GM12891 (cell line): ENCODE measurements around the gene SKIC8.

ENCODE experiments used
- DNase-seq: peaks from one replicate; pipeline ENCODE4 v3.0.0; 2011; ENCODE audit warnings: low spot score; ENCODE audit not compliant: insufficient read length
- FAIRE-seq: peaks from 2 replicates; lab custom pipeline; 2011; peaks lifted over from hg19 to GRCh38; lab: Jason Lieb, UNC
- PAX5 ChIP-seq: IDR thresholded peaks from 2 replicates; pipeline ENCODE4 v1.6.1; 2011; ENCODE audit warnings: low read length, moderate library complexity, mild to moderate bottlenecking; ENCODE audit not compliant: insufficient read depth, severe bottlenecking
- POLR2A ChIP-seq: IDR thresholded peaks from 2 replicates; pipeline ENCODE4 v1.6.1; 2011; ENCODE audit warnings: low read depth, low read length, control low read depth
- POLR2AphosphoS5 ChIP-seq: IDR thresholded peaks from 2 replicates; pipeline ENCODE4 v1.6.1; 2011; ENCODE audit warnings: low read depth, low read length, control low read depth
- POU2F2 ChIP-seq: IDR thresholded peaks from 2 replicates; pipeline ENCODE4 v1.6.1; 2011; ENCODE audit warnings: low read depth, mild to moderate bottlenecking, control low read depth, low read length, moderate library complexity
- SPI1 ChIP-seq: IDR thresholded peaks from 2 replicates; pipeline ENCODE4 v1.6.1; 2011; ENCODE audit warnings: low read depth, low read length, control low read depth
- TAF1 ChIP-seq: IDR thresholded peaks from 2 replicates; pipeline ENCODE4 v1.6.1; 2011; ENCODE audit warnings: low read depth, low read length, control low read depth

SKIC8 gene

DNA sequence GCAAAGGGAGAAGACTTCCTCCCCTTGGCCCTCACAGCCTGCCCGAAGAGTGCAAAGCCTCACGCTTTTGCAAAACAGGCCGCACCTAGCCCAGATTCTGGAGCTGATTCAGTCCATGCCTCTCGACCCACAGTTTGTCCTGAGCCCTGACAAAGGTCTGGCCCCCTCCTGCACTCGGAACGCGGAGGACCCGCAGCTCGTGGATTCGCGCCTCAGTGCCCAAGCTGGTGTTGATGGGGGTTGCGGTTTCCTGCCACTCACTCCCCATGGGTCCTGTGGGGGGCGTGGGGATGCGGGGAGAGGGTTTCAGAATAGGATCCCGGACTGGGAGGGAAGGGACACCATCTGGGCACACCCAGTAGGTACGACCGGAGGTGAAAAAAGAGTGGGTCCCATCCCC, 40.1 kb upstream of the SKIC8 start:
- DNase-seq (no peak), FAIRE-seq (no peak)
- TF ChIP-seq PAX5 = no peak
- no peak for TF ChIP-seq TAF1
- TF ChIP-seq POLR2A = no peak
- TF ChIP-seq SPI1 = no peak
- TF ChIP-seq POLR2AphosphoS5 = no peak
- no peak for TF ChIP-seq POU2F2

DNA sequence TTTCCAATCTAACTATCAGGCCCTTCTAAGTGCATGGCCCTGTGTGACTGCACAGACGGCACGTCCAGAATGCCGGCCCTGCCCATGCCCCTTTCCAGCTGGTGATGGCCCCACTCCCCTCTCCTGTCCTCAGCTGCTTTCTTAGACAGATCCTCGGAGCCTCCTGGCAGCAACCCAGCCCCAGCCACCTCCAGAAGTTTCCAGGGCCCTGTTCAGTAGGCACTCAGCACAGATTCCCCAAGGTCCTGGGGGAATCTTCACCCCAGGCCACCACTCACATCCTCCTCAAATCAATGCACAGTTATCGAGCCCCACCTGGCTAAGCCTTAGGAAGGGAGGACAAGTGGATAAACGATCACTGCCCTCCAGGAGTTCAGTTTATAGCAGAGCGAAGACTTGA, 39.4 kb upstream of the SKIC8 start:
- no peak for DNase-seq
- TF ChIP-seq POLR2AphosphoS5 = no peak
- no peak for TF ChIP-seq POLR2A
- TF ChIP-seq POU2F2 = no peak
- TF ChIP-seq TAF1 = no peak
- TF ChIP-seq PAX5 = no peak
- no peak for TF ChIP-seq SPI1
- FAIRE-seq = no peak

GRCh38 chr15:78335985-78336384, 36.6 kb upstream of the SKIC8 start:
- no peak for DNase-seq
- TF ChIP-seq PAX5 = no peak
- TF ChIP-seq TAF1 = no peak
- FAIRE-seq = no peak

GRCh38 chr15:78334845-78335244, 35.4 kb upstream of the SKIC8 start:
- no peak for FAIRE-seq
- TF ChIP-seq POLR2A = no peak
- TF ChIP-seq TAF1 = no peak
- no peak for TF ChIP-seq SPI1
- no peak for TF ChIP-seq POLR2AphosphoS5
- TF ChIP-seq PAX5 = no peak
- TF ChIP-seq POU2F2 = no peak
- no peak for DNase-seq

- no peak for DNase-seq
- TF ChIP-seq TAF1 (no peak), SPI1 (no peak), PAX5 (no peak)
- no peak for FAIRE-seq
Measured at GRCh38 chr15:78329625-78330024, 30.2 kb upstream of the SKIC8 start.

GRCh38 chr15:78327466-78327865, 28.1 kb upstream of the SKIC8 start:
- FAIRE-seq (no peak), DNase-seq (no peak)
- TF ChIP-seq POU2F2 (no peak), POLR2AphosphoS5 (no peak), SPI1 (no peak), PAX5 (no peak), POLR2A (no peak), TAF1 (no peak)

DNA sequence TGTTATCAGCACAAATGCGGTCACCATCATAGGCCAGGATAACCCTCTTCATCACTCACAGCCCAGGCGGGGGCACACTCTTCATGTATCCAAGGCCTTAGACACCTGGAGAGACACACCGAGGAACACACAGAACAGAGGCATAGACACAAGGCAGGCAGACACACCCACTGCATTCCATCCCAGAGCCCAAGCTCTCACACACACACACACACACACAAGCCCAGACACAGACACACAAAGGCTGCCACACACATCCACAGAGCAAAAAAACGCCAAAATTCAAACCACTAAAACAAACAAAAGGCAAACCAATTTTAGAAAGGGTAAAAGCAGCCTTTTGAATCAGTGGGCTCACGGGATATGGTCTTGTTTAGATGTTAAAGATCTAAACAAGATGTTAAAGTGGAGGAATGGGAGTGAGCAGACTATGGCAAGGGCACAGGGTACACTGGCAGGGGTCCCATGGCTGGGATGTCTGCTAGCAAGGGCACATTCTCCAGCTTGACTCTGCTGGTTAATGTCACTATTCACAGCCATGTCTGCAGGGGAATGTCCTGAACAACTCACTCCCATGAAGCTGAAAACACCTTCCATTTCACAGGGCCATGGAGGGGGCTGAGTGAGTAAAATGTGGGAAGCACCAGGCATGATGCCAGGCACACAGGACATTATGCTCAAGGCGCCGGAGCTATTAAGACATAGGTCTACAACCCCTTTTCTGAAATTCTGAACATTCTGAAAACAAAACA, 25.9 kb upstream of the SKIC8 start:
- no peak for DNase-seq
- peak; percentile 9 for FAIRE-seq
- TF ChIP-seq POLR2AphosphoS5 (no peak), SPI1 (no peak), TAF1 (no peak), PAX5 (no peak), POLR2A (no peak), POU2F2 (no peak)

GRCh38 chr15:78324144-78324543, 24.7 kb upstream of the SKIC8 start:
- TF ChIP-seq POU2F2 (no peak), TAF1 (no peak), POLR2AphosphoS5 (no peak), PAX5 (no peak)
- DNase-seq (no peak), FAIRE-seq (no peak)

GRCh38 chr15:78323693-78324092, 24.3 kb upstream of the SKIC8 start:
- TF ChIP-seq POLR2A (no peak), POU2F2 (no peak), PAX5 (no peak), SPI1 (no peak), POLR2AphosphoS5 (no peak), TAF1 (no peak)
- DNase-seq (no peak), FAIRE-seq (no peak)

- FAIRE-seq (no peak), DNase-seq (no peak)
- TF ChIP-seq PAX5 (no peak), POLR2AphosphoS5 (no peak), TAF1 (no peak), SPI1 (no peak), POLR2A (no peak), POU2F2 (no peak)
Measured at GRCh38 chr15:78322724-78323521, 23.5 kb upstream of the SKIC8 start.
